ENCODE data around the gene APPBP2. TPM values are rescaled to one million over a fixed set of nuclear protein-coding genes. Genes with fewer than 3 reads are reported as not detected.

APPBP2 gene
- total and polyA plus RNA-seq, 2 donors (not counting 3 experiments of a cell fraction or from before 2014, with no cell fraction given): 8.4 to 49.1 TPM

DNA sequence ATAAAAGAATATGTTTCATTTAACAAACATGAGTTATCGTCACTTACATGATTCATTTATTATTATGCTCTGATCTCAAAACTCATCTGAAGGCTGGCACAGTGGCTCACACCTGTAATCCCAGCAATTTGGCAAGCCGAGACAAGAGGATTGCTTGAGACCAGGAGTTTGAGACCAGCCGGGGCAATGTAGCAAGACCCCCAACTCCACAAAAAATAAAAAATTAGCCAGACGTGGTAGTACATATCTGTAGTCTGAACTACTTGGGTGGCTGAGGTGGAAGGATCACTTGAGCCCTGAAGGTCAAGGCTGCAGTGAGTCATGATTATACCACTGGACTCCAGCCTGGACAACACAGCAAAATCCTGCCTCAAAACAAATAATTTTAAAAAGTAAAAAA lies 16.0 kb downstream of the APPBP2 start:
- intact Hi-C loops (cut with micrococcal nuclease) (no loop called here), dilution Hi-C loops (cut with MboI; ENCODE audit: extremely low pct_ligation_motif_present, low sequenced_read_pairs) (no loop called here)
- H3K4me2 ChIP-seq (ENCODE audit: insufficient read depth, low read length): no peak overlapping the region
- peaks cover 3% of the 10 kb centered on the region for H3K4me1 ChIP-seq (ENCODE audit: control insufficient read depth, extremely low read depth, insufficient read depth, low read length)
- H3K79me2 ChIP-seq (ENCODE audit: control insufficient read depth, insufficient read depth, low read length): peaks cover 66% of the 10 kb centered on the region
- TF ChIP-seq EZH2 (IDR thresholded peaks at IDR 0.05; ENCODE audit: borderline replicate concordance, low read depth, low read length, severe bottlenecking) (no peak), POLR2AphosphoS5 (IDR thresholded peaks at IDR 0.05; ENCODE audit: insufficient read depth, low read depth, low read length) (no peak), MYC (IDR thresholded peaks at IDR 0.05; ENCODE audit: low read depth, low read length) (no peak), GATA2 (IDR thresholded peaks at IDR 0.05; ENCODE audit: insufficient read depth, insufficient read length, low read depth, low read length) (no peak), POLR2A (IDR thresholded peaks at IDR 0.05; ENCODE audit: low read depth, low read length) (no peak), FOS (IDR thresholded peaks at IDR 0.05; ENCODE audit: borderline replicate concordance, insufficient read depth, low read length) (no peak), JUN (IDR thresholded peaks at IDR 0.05; ENCODE audit: borderline replicate concordance, insufficient read depth, insufficient read length, low read depth) (no peak)
- TF ChIP-seq, protein P1, sequence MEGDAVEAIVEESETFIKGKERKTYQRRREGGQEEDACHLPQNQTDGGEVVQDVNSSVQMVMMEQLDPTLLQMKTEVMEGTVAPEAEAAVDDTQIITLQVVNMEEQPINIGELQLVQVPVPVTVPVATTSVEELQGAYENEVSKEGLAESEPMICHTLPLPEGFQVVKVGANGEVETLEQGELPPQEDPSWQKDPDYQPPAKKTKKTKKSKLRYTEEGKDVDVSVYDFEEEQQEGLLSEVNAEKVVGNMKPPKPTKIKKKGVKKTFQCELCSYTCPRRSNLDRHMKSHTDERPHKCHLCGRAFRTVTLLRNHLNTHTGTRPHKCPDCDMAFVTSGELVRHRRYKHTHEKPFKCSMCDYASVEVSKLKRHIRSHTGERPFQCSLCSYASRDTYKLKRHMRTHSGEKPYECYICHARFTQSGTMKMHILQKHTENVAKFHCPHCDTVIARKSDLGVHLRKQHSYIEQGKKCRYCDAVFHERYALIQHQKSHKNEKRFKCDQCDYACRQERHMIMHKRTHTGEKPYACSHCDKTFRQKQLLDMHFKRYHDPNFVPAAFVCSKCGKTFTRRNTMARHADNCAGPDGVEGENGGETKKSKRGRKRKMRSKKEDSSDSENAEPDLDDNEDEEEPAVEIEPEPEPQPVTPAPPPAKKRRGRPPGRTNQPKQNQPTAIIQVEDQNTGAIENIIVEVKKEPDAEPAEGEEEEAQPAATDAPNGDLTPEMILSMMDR (IDR thresholded peaks at IDR 0.05; ENCODE audit: extremely low read depth in 1 of 2, insufficient read depth in 1 of 2, low read depth in 1 of 2, low read length in 2 of 2): no peak
- TF ChIP-seq, protein P2, sequence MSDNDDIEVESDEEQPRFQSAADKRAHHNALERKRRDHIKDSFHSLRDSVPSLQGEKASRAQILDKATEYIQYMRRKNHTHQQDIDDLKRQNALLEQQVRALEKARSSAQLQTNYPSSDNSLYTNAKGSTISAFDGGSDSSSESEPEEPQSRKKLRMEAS (IDR thresholded peaks at IDR 0.05; ENCODE audit: insufficient read depth, insufficient read length): no peak
- DNase-seq (ENCODE audit: low read depth, low spot score) (no peak), FAIRE-seq (no peak)
- peaks cover 8% of the 10 kb centered on the region for H4K20me1 ChIP-seq (replicated peaks; ENCODE audit: control insufficient read depth, extremely low read depth, insufficient read depth, low read length)
- H2AFZ ChIP-seq (ENCODE audit: low read depth, low read length): no peak overlapping the region
- ChIA-PET CTCF (no interaction called here), POLR2A (no interaction called here)
- no peaks in the 10 kb centered on the region for H3K27me3 ChIP-seq (ENCODE audit: control insufficient read depth in 2 of 2, insufficient read depth in 2 of 2, low read length in 2 of 2)
- peaks cover 4% of the 10 kb centered on the region for H3K9me1 ChIP-seq (replicated peaks; ENCODE audit: control insufficient read depth, extremely low read depth, insufficient read depth, low read length)
- H3K9me3 ChIP-seq (replicated peaks; ENCODE audit: control insufficient read depth, insufficient read depth, low read length): no peaks in the 10 kb centered on the region
- H3K27ac ChIP-seq (ENCODE audit: insufficient read depth, low read depth, low read length): no peak overlapping the region
- no peaks in the 10 kb centered on the region for H3K36me3 ChIP-seq (ENCODE audit: control insufficient read depth in 2 of 2, extremely low read depth in 1 of 2, insufficient read depth in 2 of 2, low read length in 2 of 2)
- H3K4me3 ChIP-seq (replicated peaks in 1 of 3; ENCODE audit: insufficient read depth in 1 of 3, low read depth in 1 of 3, low read length in 3 of 3): no peak overlapping the region
- no TSS peak for BruUV-seq (replicated peaks)
- H3K9ac ChIP-seq (replicated peaks; ENCODE audit: extremely low read depth, insufficient read depth, low read length): no peak overlapping the region
